BLaER1 (cell line): ENCODE results near the gene SNRNP27.

ENCODE experiments used
- H3K27ac ChIP-seq: shearing (Covaris generic); formaldehyde crosslinking; 2 replicates; pipeline ENCODE4 v1.8.1; 2022
- H3K27me3 ChIP-seq: shearing (Covaris generic); formaldehyde crosslinking; 2 replicates; pipeline ENCODE4 v1.8.1; 2022
- H3K36me3 ChIP-seq: shearing (Covaris generic); formaldehyde crosslinking; 2 replicates; pipeline ENCODE4 v1.8.1; 2022
- H3K4me1 ChIP-seq: shearing (Covaris generic); formaldehyde crosslinking; 2 replicates; pipeline ENCODE4 v1.8.1; 2022
- H3K4me2 ChIP-seq: shearing (Covaris generic); formaldehyde crosslinking; 2 replicates; pipeline ENCODE4 v1.8.1; 2022
- H3K4me3 ChIP-seq: shearing (Covaris generic); formaldehyde crosslinking; 2 replicates; pipeline ENCODE4 v1.8.1; 2022
- H3K9ac ChIP-seq: shearing (Covaris generic); formaldehyde crosslinking; 2 replicates; pipeline ENCODE4 v1.8.1; 2022
- H3K9me3 ChIP-seq: shearing (Covaris generic); formaldehyde crosslinking; 2 replicates; pipeline ENCODE4 v1.8.1; 2022
- H4K20me1 ChIP-seq: shearing (Covaris generic); formaldehyde crosslinking; 2 replicates; pipeline ENCODE4 v1.8.1; 2022
- Cebpa-rat ChIP-seq: shearing (Covaris generic); IDR thresholded peaks from 2 replicates; pipeline ENCODE4 v1.8.1; 2022

The SNRNP27 gene

GRCh38 chr2:69893684-69894551, at the start of gene SNRNP27:
SNRNP27 (plus strand) TSS chr2:69893956; CDS start chr2:69893985, 29 bp downstream.
- peak within 1 kb of the TSS; percentile 95 for H3K9ac ChIP-seq

DNA sequence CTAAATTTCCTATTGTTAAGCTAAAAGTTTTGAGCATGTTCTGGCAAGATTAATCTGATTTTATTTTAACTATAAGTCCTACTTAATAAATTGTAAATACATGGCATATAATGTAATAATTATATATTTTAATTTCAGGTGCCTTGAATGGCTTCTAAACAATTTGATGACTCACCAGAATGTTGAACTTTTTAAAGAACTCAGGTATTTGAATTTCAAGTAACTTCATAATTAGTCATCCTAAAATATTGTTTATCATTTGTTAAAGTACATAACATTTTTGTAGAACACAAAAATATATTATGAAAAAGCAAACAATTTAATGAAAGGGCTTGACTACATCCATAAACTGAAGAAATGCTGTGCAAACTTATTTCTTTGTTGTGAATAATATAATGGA, 49.8 kb upstream of the SNRNP27 start:
- no peaks in the 10 kb centered on the region for H3K9me3 ChIP-seq
- no peak overlapping the region for H3K4me2 ChIP-seq
- H4K20me1 ChIP-seq, result no peaks in the 10 kb centered on the region
- no peak overlapping the region for H3K4me3 ChIP-seq
- no peak overlapping the region for H3K27ac ChIP-seq
- H3K4me1 ChIP-seq, result no peaks in the 10 kb centered on the region
- H3K36me3 ChIP-seq, result peaks cover 77% of the 10 kb centered on the region
- H3K27me3 ChIP-seq, result no peaks in the 10 kb centered on the region
- no peak overlapping the region for H3K9ac ChIP-seq
- TF ChIP-seq Cebpa-rat, result no peak

More at GRCh38 chr2:69893684-69894551, at the start of gene SNRNP27:
- Histone ChIP-seq H3K9me3 (peaks cover 6% of the 10 kb centered on the region; the same call in 1 of the 2 replicates), H3K27me3 (no peaks in the 10 kb centered on the region), H3K4me1 (peaks cover 17% of the 10 kb centered on the region), H3K4me2 (peak within 1 kb of the TSS; percentile 96), H3K36me3 (peaks cover 38% of the 10 kb centered on the region), H4K20me1 (peaks cover 14% of the 10 kb centered on the region; the same call in 1 of the 2 replicates), H3K27ac (peak within 1 kb of the TSS; percentile 90), H3K4me3 (peak within 1 kb of the TSS; percentile 92)
- no peak for TF ChIP-seq Cebpa-rat

DNA sequence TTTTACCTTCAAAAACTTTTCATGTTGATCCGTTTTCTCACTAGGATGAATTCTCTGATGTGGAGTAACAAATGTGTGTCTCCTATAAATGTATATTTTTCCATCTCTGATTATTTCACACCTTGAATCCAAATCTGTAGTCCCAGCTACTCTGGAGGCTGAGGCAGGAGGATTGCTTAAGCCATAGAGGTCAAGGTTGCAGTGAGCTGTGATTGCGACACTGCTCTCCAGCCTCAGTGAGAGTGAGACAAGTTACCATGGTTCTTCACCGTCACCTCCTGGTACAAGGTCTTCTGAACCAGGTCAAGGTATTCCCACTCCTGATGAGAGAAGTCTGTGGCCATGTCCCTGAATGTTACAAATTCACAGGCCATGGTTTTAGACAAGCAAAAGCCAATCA, 49.2 kb upstream of the SNRNP27 start:
- H3K36me3 ChIP-seq, result peaks cover 82% of the 10 kb centered on the region
- TF ChIP-seq Cebpa-rat, result no peak

GRCh38 chr2:69846182-69847067, 47.3 kb upstream of the SNRNP27 start:
- H3K36me3 ChIP-seq, result peaks cover 83% of the 10 kb centered on the region

More for the DNA sequence above, 49.2 kb upstream of the SNRNP27 start:
- H4K20me1 ChIP-seq, result no peaks in the 10 kb centered on the region
- no peaks in the 10 kb centered on the region for H3K4me1 ChIP-seq
- no peak overlapping the region for H3K27ac ChIP-seq
- H3K9ac ChIP-seq, result no peak overlapping the region
- H3K27me3 ChIP-seq, result no peaks in the 10 kb centered on the region
- H3K9me3 ChIP-seq, result no peaks in the 10 kb centered on the region
- no peak overlapping the region for H3K4me3 ChIP-seq
- no peak overlapping the region for H3K4me2 ChIP-seq

DNA sequence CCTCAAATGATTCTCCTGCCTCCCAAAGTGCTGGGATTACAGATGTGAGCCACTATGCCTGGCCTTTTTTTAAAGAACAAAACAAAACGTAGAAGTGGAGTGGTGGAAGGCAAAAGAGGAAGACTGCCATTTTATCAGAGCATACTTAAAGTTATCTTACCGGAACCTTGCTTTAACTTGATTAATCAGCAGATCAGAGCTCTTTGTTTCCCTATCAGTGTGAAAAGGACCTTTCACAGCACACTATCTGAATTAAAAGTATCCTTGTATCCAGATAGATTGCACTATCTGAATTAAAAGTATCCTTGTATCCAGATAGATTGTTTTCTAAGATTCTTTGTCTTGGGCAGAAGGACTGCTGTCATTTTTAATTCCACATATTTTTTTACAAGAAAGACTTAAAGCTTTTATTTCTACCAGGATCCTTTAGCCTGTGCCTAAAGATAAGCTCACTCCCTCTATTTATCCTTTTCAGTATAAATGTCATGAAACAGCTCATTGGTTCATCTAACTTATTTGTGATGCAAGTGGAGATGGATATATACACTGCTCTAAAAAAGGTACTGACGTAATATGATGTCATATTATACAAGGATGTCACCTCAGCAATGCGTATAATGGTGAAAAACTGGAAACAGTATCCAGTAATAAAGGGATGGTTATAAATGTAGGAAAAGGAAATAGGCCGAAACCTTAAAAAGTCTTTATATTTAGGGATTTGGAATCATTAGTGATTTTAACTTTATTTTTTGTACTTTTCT, 46.5 kb upstream of the SNRNP27 start:
- Histone ChIP-seq H3K9me3 (no peaks in the 10 kb centered on the region), H4K20me1 (no peaks in the 10 kb centered on the region), H3K9ac (no peak overlapping the region), H3K27me3 (no peaks in the 10 kb centered on the region), H3K4me1 (no peaks in the 10 kb centered on the region), H3K4me2 (no peak overlapping the region), H3K27ac (no peak overlapping the region), H3K4me3 (no peak overlapping the region), H3K36me3 (peaks cover 82% of the 10 kb centered on the region)
- TF ChIP-seq Cebpa-rat, result no peak

More at GRCh38 chr2:69846182-69847067, 47.3 kb upstream of the SNRNP27 start:
- Histone ChIP-seq H3K27ac (no peak overlapping the region), H4K20me1 (no peaks in the 10 kb centered on the region), H3K4me1 (no peaks in the 10 kb centered on the region), H3K9me3 (no peaks in the 10 kb centered on the region), H3K9ac (no peak overlapping the region), H3K27me3 (no peaks in the 10 kb centered on the region), H3K4me3 (no peak overlapping the region), H3K4me2 (no peak overlapping the region)
- no peak for TF ChIP-seq Cebpa-rat

DNA sequence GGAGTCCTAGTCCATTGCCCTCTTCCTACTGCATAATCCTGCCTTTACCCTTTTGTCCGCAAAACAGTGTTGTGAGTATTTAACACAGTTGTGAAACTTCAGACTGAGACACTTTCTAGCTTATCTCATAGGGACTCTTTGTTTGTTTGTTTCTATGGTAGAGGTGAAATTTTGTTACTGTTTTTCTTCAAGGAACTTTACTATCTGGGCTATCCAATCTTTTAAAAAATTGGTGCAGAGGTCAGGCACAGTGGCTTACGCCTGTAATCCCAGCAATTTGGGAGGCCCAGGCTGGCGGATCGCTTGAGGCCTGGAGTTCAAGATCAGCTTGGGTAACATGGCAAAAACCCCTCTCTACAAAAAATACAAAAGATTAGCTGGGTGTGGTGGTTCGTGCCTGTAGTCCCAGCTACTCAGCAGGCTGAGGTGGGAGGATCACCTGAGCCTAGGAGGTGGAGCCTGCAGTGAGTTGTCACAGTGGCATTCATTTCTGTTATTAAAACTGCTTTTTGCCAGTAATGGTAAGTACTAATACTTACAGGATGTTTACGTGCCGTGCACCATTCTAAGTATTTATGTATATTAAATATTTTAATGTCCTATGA, 45.5 kb upstream of the SNRNP27 start:
- Histone ChIP-seq H3K27ac (no peak overlapping the region), H3K36me3 (peaks cover 87% of the 10 kb centered on the region), H4K20me1 (no peaks in the 10 kb centered on the region), H3K4me1 (no peaks in the 10 kb centered on the region), H3K27me3 (no peaks in the 10 kb centered on the region), H3K9ac (no peak overlapping the region), H3K4me2 (no peak overlapping the region), H3K9me3 (no peaks in the 10 kb centered on the region), H3K4me3 (no peak overlapping the region)
- TF ChIP-seq Cebpa-rat, result no peak

GRCh38 chr2:69858261-69858660, 35.5 kb upstream of the SNRNP27 start:
- Histone ChIP-seq H3K27me3 (no peaks in the 10 kb centered on the region), H3K9me3 (no peaks in the 10 kb centered on the region), H3K4me2 (no peak overlapping the region), H4K20me1 (no peaks in the 10 kb centered on the region), H3K36me3 (peaks cover 58% of the 10 kb centered on the region), H3K27ac (no peak overlapping the region), H3K4me1 (no peaks in the 10 kb centered on the region), H3K9ac (no peak overlapping the region), H3K4me3 (no peak overlapping the region)
- TF ChIP-seq Cebpa-rat, result no peak

DNA sequence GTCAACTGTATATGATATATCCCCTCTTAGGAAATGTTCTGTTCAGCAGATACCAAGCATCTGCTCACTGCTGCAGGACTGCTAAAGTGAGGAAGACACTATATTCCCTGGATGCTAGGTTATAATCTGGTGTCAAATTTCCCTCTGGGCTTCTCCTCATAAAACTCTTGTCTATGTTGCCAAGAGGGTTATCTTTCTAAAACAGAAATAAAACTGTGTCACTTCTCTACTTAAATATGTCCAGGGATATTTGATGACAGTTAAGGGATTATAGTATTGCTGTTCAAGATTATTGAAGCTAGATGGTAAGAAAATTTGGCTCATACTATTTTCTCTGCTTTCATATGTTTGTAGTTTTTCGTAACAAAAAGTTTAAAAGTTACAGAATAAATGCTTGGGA, 30.5 kb upstream of the SNRNP27 start:
- no peak for TF ChIP-seq Cebpa-rat
- H3K9ac ChIP-seq, result no peak overlapping the region
- H3K4me1 ChIP-seq, result no peaks in the 10 kb centered on the region
- H3K27ac ChIP-seq, result no peak overlapping the region
- peaks cover 71% of the 10 kb centered on the region for H3K36me3 ChIP-seq
- H3K4me3 ChIP-seq, result no peak overlapping the region
- H3K9me3 ChIP-seq, result no peaks in the 10 kb centered on the region
- H3K4me2 ChIP-seq, result no peak overlapping the region
- H4K20me1 ChIP-seq, result no peaks in the 10 kb centered on the region
- H3K27me3 ChIP-seq, result no peaks in the 10 kb centered on the region

DNA sequence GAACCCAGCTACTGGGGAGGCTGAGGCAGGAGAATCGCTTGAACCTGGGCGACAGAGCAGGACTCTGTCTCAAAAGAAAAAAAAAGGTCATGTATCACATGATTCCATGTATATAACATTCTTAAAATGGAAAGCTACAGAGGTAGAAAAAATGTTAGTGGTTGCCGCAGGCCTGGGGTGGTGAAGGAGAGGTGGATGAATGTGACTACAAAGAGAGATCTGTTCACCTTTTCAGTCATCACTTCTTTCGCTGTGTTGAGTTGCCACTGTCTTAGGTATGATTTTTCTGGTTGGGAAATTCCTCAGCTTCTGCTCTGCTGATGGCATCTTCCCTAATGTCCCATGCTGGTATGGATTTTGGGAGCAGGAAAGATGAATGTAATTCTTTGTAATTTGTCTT, 5.3 kb upstream of the SNRNP27 start:
- Histone ChIP-seq H3K4me1 (no peaks in the 10 kb centered on the region), H3K9me3 (peaks cover 6% of the 10 kb centered on the region; the same call in 1 of the 2 replicates), H3K27me3 (no peaks in the 10 kb centered on the region), H3K27ac (no peak overlapping the region), H3K9ac (no peak overlapping the region), H3K36me3 (no peaks in the 10 kb centered on the region), H4K20me1 (no peaks in the 10 kb centered on the region), H3K4me2 (no peak overlapping the region), H3K4me3 (no peak overlapping the region)
- no peak for TF ChIP-seq Cebpa-rat
